NCI-H128 (cell line): ENCODE data around the gene PSMD12.
"Not testable (repeated sequence)": the region's sequence is repeated elsewhere in the genome, so short reads cannot be mapped to it uniquely, and the experiment has no call there.

Experiments used
- DNase-seq: peaks from one replicate; lab custom pipeline; 2025; ENCODE audit not compliant: unreplicated experiment; lab: John Stamatoyannopoulos, UW

The PSMD12 gene

GRCh38 chr17:67366193-67367157 lies at the start of gene PSMD12:
Gene PSMD12 (minus strand): TSS chr17:67366577. CDS start chr17:67366519, 58 bp downstream.
- DNase-seq = peak; percentile 57

GRCh38 chr17:67415291-67415690 lies 48.9 kb upstream of the PSMD12 start:
- DNase-seq = no peak

- DNase-seq = no peak
Observed at GRCh38 chr17:67414559-67414958, 48.2 kb upstream of the PSMD12 start.

DNA sequence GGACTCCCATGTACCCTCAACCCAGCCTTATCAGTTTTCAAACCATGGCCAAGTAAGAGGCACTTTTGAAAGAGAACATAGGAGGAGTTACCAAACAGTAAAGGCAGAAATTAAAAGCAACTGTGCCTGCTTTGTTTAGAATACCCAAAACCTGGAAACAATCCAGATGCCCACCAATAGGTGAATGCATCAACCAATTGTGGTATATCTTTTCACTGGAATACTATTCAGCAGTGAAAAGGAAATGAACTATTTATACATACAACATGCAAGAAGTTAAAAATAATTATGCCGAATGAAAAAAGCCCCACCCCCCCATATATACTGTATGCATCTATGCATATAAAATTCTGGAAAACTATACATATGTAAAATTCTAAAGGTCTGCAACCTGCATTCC lies 47.8 kb upstream of the PSMD12 start:
- DNase-seq = no peak

GRCh38 chr17:67413388-67413787 lies 47.0 kb upstream of the PSMD12 start:
- no peak for DNase-seq

- no peak for DNase-seq
Observed at GRCh38 chr17:67412941-67413340, 46.6 kb upstream of the PSMD12 start.

- no peak for DNase-seq
Observed at GRCh38 chr17:67412032-67412431, 45.7 kb upstream of the PSMD12 start.

GRCh38 chr17:67411397-67411796 lies 45.0 kb upstream of the PSMD12 start:
- DNase-seq = no peak

DNA sequence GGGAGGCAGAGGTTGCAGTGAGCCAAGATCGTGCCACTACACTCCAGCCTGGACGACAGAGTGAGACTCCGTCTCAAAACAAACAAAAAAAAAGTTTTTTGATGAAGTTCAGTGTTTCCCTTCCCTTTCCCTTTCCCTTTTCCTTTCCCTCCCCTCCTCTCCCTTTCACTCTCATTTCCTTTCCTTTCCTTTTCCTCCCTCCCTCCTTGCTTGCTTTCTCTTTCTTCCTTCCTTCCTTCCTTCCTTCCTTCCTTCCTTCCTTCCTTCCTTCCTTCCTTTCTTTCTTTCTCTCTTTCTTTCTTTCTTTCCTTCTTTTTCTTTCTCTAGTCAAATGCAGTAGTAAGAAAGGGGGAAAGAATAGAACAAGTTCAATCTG lies 42.1 kb upstream of the PSMD12 start:
- DNase-seq = not testable (repeated sequence)

DNA sequence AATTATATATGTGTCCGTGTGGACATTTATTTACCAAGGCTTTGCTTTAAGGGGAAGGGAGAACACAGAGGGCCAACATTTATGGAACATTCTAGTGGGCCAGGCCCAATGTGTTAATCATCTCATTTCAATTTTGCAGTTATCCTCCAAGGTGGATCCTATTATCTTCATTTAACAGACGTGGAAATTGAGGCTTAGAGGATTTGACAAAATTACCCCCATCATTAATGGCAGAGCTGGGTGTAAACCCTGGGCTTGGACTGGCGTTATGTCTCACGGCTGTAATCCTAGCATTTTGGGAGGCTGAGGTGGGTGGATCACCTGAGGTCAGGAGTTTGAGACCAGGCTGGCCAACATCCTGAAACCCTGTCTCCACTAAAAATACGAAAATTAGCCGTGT lies 37.1 kb upstream of the PSMD12 start:
- no peak for DNase-seq

- no peak for DNase-seq
Observed at GRCh38 chr17:67403065-67403464, 36.7 kb upstream of the PSMD12 start.

GRCh38 chr17:67401598-67402504 lies 35.5 kb upstream of the PSMD12 start:
- no peak for DNase-seq

DNA sequence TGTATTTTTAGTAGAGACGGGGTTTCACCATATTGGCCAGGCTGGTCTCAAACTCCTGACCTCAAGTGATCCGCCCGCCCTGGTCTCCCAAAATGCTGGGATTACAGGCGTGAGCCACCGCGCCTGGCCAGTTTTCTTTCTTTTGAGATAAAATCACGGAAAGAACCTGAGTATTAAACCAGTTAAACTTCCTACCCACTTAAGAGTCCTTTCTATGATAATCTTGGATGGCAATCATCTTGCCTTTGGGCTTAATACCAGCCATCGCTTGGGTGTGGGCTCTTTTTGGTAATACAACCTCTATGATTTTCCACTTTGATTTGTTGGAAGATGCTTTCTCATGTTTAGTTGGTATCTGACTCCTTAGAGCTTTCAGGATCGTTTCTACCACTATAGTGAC lies 34.7 kb upstream of the PSMD12 start:
- no peak for DNase-seq

DNA sequence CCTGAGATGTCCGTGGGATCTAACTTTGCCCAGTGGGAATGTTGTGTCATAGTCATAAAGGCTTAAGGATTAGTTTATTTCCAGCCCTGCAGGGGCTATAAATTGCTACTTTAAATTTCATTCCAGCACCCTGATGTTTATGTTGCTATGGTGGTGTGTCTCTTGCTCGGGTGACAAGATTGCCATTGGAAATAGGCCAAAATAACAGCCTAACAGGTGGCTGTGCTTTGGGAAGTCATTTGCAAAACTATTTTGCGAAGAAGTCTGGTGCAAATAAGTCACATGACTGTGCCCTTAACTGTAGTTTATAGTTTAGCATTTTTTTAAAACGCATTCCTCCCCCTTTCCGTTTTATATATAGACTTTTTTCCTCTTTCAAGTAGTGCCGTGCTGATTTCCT lies 33.8 kb upstream of the PSMD12 start:
- DNase-seq = no peak

DNA sequence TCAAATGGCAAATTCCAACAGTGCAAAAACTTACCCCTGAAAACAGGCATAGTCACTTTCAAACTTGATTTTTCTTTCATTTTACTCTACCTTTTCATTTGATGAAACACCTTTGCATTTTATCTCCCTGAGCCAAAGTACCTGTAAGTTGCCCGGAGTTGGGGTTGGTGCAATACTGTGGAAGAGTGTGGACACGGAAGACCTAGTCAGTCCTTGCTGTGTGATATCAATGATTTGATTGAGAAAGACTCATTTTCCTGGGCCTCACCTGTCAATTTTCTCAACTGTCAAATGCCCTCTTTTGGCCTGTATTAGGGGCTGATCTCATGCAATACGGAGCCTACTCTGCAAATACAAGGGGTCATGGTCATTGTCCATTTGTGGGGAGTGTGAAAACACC lies 33.3 kb upstream of the PSMD12 start:
- no peak for DNase-seq

DNA sequence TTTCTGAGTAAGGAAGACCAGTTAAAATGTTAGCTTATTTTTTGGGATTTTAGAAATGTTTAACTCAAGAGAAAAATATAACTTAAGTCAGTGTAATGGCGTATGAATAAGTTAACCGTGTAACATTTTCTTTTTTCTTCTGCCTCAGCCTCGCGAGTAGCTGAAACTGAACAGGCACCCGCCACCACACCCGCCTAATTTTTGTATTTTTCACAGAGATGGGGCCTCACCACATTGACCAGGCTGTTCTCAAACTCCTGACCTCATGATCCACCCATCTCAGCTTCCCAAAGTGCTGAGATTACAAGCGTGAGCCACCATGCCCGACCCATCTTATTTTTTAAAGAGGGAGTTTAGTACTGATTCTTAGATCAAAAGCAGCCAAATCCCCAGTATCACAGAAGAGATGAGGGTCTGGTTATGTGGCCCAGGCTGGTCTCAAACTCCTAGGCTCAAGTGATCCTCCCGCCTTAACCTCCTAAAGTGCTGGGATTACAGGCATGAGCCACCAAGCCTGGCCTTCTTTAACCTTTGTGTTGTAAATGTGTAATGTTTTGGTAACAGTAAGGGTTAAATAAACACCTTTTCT lies 27.5 kb upstream of the PSMD12 start:
- no peak for DNase-seq

- DNase-seq = no peak
Observed at GRCh38 chr17:67392111-67392510, 25.7 kb upstream of the PSMD12 start.

DNA sequence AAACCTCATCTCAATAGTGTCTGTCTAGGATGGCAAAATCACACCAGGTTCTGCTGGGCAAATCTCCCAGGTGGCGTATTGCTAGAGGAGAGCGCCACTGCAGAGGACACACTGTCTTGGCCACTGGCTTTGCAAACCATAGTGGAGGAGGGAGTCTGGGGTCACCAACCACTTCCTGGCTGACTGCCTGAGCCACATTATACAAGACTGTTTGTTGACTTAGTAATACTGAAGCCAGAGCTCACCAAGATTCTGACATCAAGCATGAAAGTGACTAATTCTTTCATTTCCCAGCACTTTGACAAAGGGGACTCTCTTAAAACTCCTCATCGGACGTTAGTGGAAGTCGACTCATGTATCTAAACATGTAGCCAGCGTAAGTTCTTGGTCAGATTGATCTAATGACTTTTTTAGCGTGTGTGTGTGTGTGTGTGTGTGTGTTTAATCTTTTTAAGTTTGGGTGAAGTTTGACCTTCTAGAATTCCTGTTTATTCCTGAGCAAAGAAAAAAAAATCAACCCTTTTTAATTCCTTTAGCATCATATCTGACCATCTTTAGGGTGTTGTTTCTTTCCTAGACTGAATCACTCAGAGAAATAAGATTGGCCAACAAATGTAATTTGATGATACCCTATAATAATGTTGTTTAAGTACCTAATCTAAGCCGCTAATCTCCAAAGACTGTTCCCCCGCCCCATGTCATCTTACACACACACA lies 24.4 kb upstream of the PSMD12 start:
- no peak for DNase-seq

GRCh38 chr17:67390006-67390645 lies 23.7 kb upstream of the PSMD12 start:
- DNase-seq = no peak

GRCh38 chr17:67388986-67389385 lies 22.6 kb upstream of the PSMD12 start:
- DNase-seq = no peak
